ENCODE measurements around the gene CAPN2. TPM values are rescaled to one million over a fixed set of nuclear protein-coding genes. Genes with fewer than 3 reads are reported as not detected.

CAPN2 gene
- total RNA-seq, 1 experiment from 2014 or later, result 1,259 TPM

- Histone ChIP-seq H3K9me2 (replicated peaks; ENCODE audit: low read length) (no peaks in the 10 kb centered on the region), H3F3A (ENCODE audit: low read length, unreplicated experiment) (peaks cover 20% of the 10 kb centered on the region), H2AFZ (ENCODE audit: low read length) (no peak overlapping the region), H3K36me3 (ENCODE audit: low read depth, low read length) (peaks cover 14% of the 10 kb centered on the region), H4K20me1 (ENCODE audit: low read length) (peaks cover 20% of the 10 kb centered on the region), H3K4me1 (ENCODE audit: insufficient read depth, low read length) (peaks cover 81% of the 10 kb centered on the region), H3K4me2 (ENCODE audit: low read length) (peak overlapping the region; percentile 87), H3K9me3 (ENCODE audit: low read length) (no peaks in the 10 kb centered on the region), H3K4me3 (ENCODE audit: low read length) (0 out of 2 replicates have a peak overlapping the region, but pooled peaks have one; percentile 92), H3K9ac (ENCODE audit: low read length) (peak overlapping the region; percentile 98), H3K27ac (ENCODE audit: low read length) (peak overlapping the region; percentile 92), H3K79me2 (ENCODE audit: low read length) (peaks cover 47% of the 10 kb centered on the region), H3K27me3 (ENCODE audit: low read length) (no peaks in the 10 kb centered on the region)
- DNase-seq (peak; percentile 95), ATAC-seq (peak; percentile 8)
- intact Hi-C loops (cut with micrococcal nuclease), result loop anchor here (1.0 kb wide), 1 partner anchor 10 kb away; no protein-coding TSS in a partner anchor
- no TSS peak for BruUV-seq (replicated peaks)
- no peak for TF ChIP-seq EZH2 (IDR thresholded peaks at IDR 0.05; ENCODE audit: low read length, unreplicated experiment)
- no peak for TF ChIP-seq EZH2phosphoT487 (IDR thresholded peaks at IDR 0.05; ENCODE audit: borderline replicate concordance, low read length)
- ChIA-PET CTCF (interaction anchor here (0.6 to 0.9 kb wide), 5 partner anchors 10 to 765 kb away, joined by 3 to 8 read pairs (median 4); no protein-coding TSS in a partner anchor), POLR2A (ENCODE audit: unreplicated experiment) (interaction anchor here (0.6 to 2.2 kb wide), 2 partner anchors 10 to 14 kb away, joined by 5 to 14 read pairs; no protein-coding TSS in a partner anchor)
Measured at GRCh38 chr1:223711173-223711572, 1.2 kb upstream of the CAPN2 start.

GRCh38 chr1:223711747-223712193 is 569 bp upstream of the CAPN2 start:
- ChIA-PET POLR2A (ENCODE audit: unreplicated experiment) (interaction anchor here (0.6 to 2.2 kb wide), 2 partner anchors 11 to 14 kb away, joined by 5 to 14 read pairs; no protein-coding TSS in a partner anchor), CTCF (interaction anchor here (1.2 kb wide), 1 partner anchor 22 kb away, joined by 4 read pairs; no protein-coding TSS in a partner anchor)
- Histone ChIP-seq H3K9me2 (replicated peaks; ENCODE audit: low read length) (no peaks in the 10 kb centered on the region), H3K4me3 (ENCODE audit: low read length) (peak overlapping the region; percentile 92), H2AFZ (ENCODE audit: low read length) (peak overlapping the region; percentile 63), H3K79me2 (ENCODE audit: low read length) (peaks cover 53% of the 10 kb centered on the region), H4K20me1 (ENCODE audit: low read length) (peaks cover 26% of the 10 kb centered on the region), H3K4me2 (ENCODE audit: low read length) (peak overlapping the region; percentile 87), H3K9ac (ENCODE audit: low read length) (peak overlapping the region; percentile 98), H3K9me3 (ENCODE audit: low read length) (no peaks in the 10 kb centered on the region), H3K27ac (ENCODE audit: low read length) (peak overlapping the region; percentile 92), H3K4me1 (ENCODE audit: insufficient read depth, low read length) (peaks cover 81% of the 10 kb centered on the region), H3K27me3 (ENCODE audit: low read length) (no peaks in the 10 kb centered on the region), H3K36me3 (ENCODE audit: low read depth, low read length) (peaks cover 20% of the 10 kb centered on the region), H3F3A (ENCODE audit: low read length, unreplicated experiment) (peaks cover 20% of the 10 kb centered on the region)
- TF ChIP-seq EZH2 (IDR thresholded peaks at IDR 0.05; ENCODE audit: low read length, unreplicated experiment) (no peak), EZH2phosphoT487 (IDR thresholded peaks at IDR 0.05; ENCODE audit: borderline replicate concordance, low read length) (no peak), CTCF (conservative IDR thresholded peaks at IDR 0.05; ENCODE audit: low read depth, low read length) (no peak)
- ATAC-seq, result no peak; the same call in 1 of the 2 replicates
- intact Hi-C loops (cut with micrococcal nuclease), result loop anchor here (1.0 kb wide), 1 partner anchor 10 kb away; no protein-coding TSS in a partner anchor
- BruUV-seq (replicated peaks), result no TSS peak
- peak; percentile 47 for DNase-seq

GRCh38 chr1:223712850-223713474 is 623 bp downstream of the CAPN2 start:
- H3K79me2 ChIP-seq (ENCODE audit: low read length), result peaks cover 64% of the 10 kb centered on the region
- no peaks in the 10 kb centered on the region for H3K27me3 ChIP-seq (ENCODE audit: low read length)
- H2AFZ ChIP-seq (ENCODE audit: low read length), result no peak overlapping the region
- ChIA-PET CTCF (interaction anchor here (1.2 kb wide), 1 partner anchor 20 kb away, joined by 4 read pairs; no protein-coding TSS in a partner anchor), POLR2A (ENCODE audit: unreplicated experiment) (interaction anchor here (1.3 to 2.2 kb wide), 2 partner anchors 12 kb away, joined by 5 to 14 read pairs; no protein-coding TSS in a partner anchor)
- peaks cover 38% of the 10 kb centered on the region for H4K20me1 ChIP-seq (ENCODE audit: low read length)
- H3K4me3 ChIP-seq (ENCODE audit: low read length), result peak overlapping the region; percentile 92
- peaks cover 15% of the 10 kb centered on the region for H3F3A ChIP-seq (ENCODE audit: low read length, unreplicated experiment)
- ATAC-seq, result peak; percentile 2
- peak overlapping the region; percentile 92 for H3K27ac ChIP-seq (ENCODE audit: low read length)
- no TSS peak for BruUV-seq (replicated peaks)
- intact Hi-C loops (cut with micrococcal nuclease), result no loop called here
- DNase-seq, result no peak
- H3K9ac ChIP-seq (ENCODE audit: low read length), result peak overlapping the region; percentile 98
- peaks cover 82% of the 10 kb centered on the region for H3K4me1 ChIP-seq (ENCODE audit: insufficient read depth, low read length)
- H3K4me2 ChIP-seq (ENCODE audit: low read length), result peak overlapping the region; percentile 87
- H3K9me2 ChIP-seq (replicated peaks; ENCODE audit: low read length), result no peaks in the 10 kb centered on the region
- no peaks in the 10 kb centered on the region for H3K9me3 ChIP-seq (ENCODE audit: low read length)
- TF ChIP-seq EZH2phosphoT487 (IDR thresholded peaks at IDR 0.05; ENCODE audit: borderline replicate concordance, low read length) (no peak), EZH2 (IDR thresholded peaks at IDR 0.05; ENCODE audit: low read length, unreplicated experiment) (no peak), CTCF (conservative IDR thresholded peaks at IDR 0.05; ENCODE audit: low read depth, low read length) (no peak)
- H3K36me3 ChIP-seq (ENCODE audit: low read depth, low read length), result peaks cover 32% of the 10 kb centered on the region
